Pancreas (tissue), 10 donors: ENCODE results near the gene DSCAM. TPM values are rescaled to one million over a fixed set of nuclear protein-coding genes. Genes with fewer than 3 reads are reported as not detected.

Experiments used
- ATAC-seq, 4 donors: fragments of 200-7000 bp; cut with Tn5 transposase; one replicate each; pipeline versions ENCODE4 v1.8.0 to v1.9.1; 2020; ENCODE audit warnings: mild to moderate bottlenecking in 4 of 4, moderate library complexity in 4 of 4
- DNase-seq, 6 donors: peaks; one replicate each; pipeline ENCODE4 v3.0.0-alpha.2; 2020
- FAIRE-seq: peaks from 2 replicates; lab custom pipeline; 2012; peaks lifted over from hg19 to GRCh38; lab: Jason Lieb, UNC
- H3K27ac ChIP-seq, 4 donors: fragments of 200-600 bp; sonication (generic); 1 replicate in 3 of 4; 2 replicates in 1 of 4; pipeline versions ENCODE4 v1.5.0 to v1.8.0; 2020
- H3K27me3 ChIP-seq, 4 donors: fragments of 200-600 bp; one replicate each; pipeline ENCODE4 v1.8.0; 2021
- H3K36me3 ChIP-seq, 3 donors: fragments of 200-600 bp; sonication (generic) in 1 of 3; one replicate each; pipeline versions ENCODE4 v1.5.0 to v1.8.0; 2020 to 2021
- H3K4me1 ChIP-seq, 3 donors: fragments of 200-600 bp; one replicate each; pipeline ENCODE4 v1.8.0; 2021
- H3K4me3 ChIP-seq, 4 donors: fragments of 200-600 bp; sonication (generic) in 2 of 4; one replicate each; pipeline versions ENCODE4 v1.5.0 to v1.8.0; 2020 to 2021
- H3K9me3 ChIP-seq, 4 donors: fragments of 200-600 bp; one replicate each; pipeline ENCODE4 v1.8.0; 2021
- WGBS, 2 donors: extraction: QIAGEN DNeasy Blood & Tissue Kit; methylation state at CpG; one replicate each; pipeline ENCODE4 v1.1.7; 2013; 5-methylcytosine and 5-hydroxymethylcytosine counted together
- intact Hi-C, 3 donors: fragments of 100-400 bp; cut with DNase I; formaldehyde crosslinking; loops; one replicate each; pipeline versions ENCODE4 v1.11.1 to v1.14.2; 2022
- polyA plus RNA-seq, 2 donors: library from polyadenylated mRNA; stranded (reverse); fragments of 200-250 nt; gene quantifications; one replicate each; pipeline ENCODE4 v1.2.3, GENCODE V29; 2013
- total RNA-seq, 6 donors: library from RNA; stranded (reverse); fragmentation: NEBNext Ultra II Directional in 4 of 6; extraction: Animal tissue kit (Norgen Biotek cat#: 25700) in 4 of 6; gene quantifications; one replicate each; pipeline versions ENCODE4 v1.2.1 to v1.2.4, GENCODE V29; 2021 to 2023
- TF ChIP-seq, protein P1 (sequence below), 4 donors: fragments of 200-600 bp; sonication (generic) in 3 of 4; IDR thresholded peaks; one replicate each; pipeline versions ENCODE4 v1.5.0 to v1.8.0; 2021; ENCODE audit warnings: antibody characterized with exemption in 4 of 4
- donor health status: healthy with polysubstance abuse.
- donor health status: DM: no; HTN: no; CAD: no; lungs with moderate emphysema.
- donor health status: DM: no; HTN: no; CAD: no.
- donor health status: control.
- donor health status: control.
- donor health status: Bipolar disorder and iron deficiency.
- donor health status: DM: yes; HTN: yes; CAD: no.
- donor health status: DM: no; HTN: no; CAD: no.
- donor health status: DM: no; HTN: no; CAD: no.
- donor health status: DM: yes; HTN: yes; CAD: no.

The DSCAM gene
- total and polyA plus RNA-seq, 8 donors: 0.05 to 0.77 (median 0.14) TPM

GRCh38 chr21:40383951-40384350, 463.0 kb downstream of the DSCAM start:
- H3K9me3 ChIP-seq: no peaks in the 10 kb centered on the region
- intact Hi-C loops: loop anchor here in 2 of 3 donors (2.0 to 10.0 kb wide), 2 partner anchors 239 to 241 kb away; no protein-coding TSS in a partner anchor
- TF ChIP-seq, protein P1, sequence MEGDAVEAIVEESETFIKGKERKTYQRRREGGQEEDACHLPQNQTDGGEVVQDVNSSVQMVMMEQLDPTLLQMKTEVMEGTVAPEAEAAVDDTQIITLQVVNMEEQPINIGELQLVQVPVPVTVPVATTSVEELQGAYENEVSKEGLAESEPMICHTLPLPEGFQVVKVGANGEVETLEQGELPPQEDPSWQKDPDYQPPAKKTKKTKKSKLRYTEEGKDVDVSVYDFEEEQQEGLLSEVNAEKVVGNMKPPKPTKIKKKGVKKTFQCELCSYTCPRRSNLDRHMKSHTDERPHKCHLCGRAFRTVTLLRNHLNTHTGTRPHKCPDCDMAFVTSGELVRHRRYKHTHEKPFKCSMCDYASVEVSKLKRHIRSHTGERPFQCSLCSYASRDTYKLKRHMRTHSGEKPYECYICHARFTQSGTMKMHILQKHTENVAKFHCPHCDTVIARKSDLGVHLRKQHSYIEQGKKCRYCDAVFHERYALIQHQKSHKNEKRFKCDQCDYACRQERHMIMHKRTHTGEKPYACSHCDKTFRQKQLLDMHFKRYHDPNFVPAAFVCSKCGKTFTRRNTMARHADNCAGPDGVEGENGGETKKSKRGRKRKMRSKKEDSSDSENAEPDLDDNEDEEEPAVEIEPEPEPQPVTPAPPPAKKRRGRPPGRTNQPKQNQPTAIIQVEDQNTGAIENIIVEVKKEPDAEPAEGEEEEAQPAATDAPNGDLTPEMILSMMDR (IDR thresholded peaks at IDR 0.05): no peak
- DNase-seq (no peak), ATAC-seq (no peak), FAIRE-seq (no peak)
- no peak overlapping the region for H3K4me3 ChIP-seq
- no peaks in the 10 kb centered on the region for H3K36me3 ChIP-seq
- WGBS, 2 donors: 68 to 80% methylated on average over 5 of the region's 5 CpGs
- no peaks in the 10 kb centered on the region for H3K4me1 ChIP-seq
- peaks cover 0 to 13% (median 0%) of the 10 kb centered on the region in 4 donors for H3K27me3 ChIP-seq
- H3K27ac ChIP-seq: no peak overlapping the region

DNA sequence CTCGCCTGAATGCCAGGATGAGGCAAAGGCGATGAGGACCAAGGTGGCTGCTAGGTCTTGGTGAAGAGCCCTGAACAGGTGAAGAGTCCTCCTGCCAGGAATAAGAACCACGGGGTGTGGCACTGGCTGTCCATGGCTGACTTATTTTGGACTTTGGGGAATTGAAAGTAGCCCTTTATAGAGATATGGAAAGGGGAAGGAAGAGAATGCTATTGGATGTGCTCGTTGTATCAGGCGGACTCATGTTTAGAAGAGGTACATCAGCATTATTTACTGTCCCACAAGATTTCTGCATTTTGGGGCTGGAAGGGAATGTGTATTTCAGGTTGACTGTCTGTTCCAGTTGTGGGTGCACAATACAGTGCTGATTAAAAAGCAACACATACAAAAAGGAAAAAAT, 465.8 kb downstream of the DSCAM start:
- TF ChIP-seq, protein P1 (IDR thresholded peaks at IDR 0.05): no peak
- ATAC-seq: no peak
- Histone ChIP-seq H3K9me3 (no peaks in the 10 kb centered on the region), H3K27ac (no peak overlapping the region), H3K4me1 (no peaks in the 10 kb centered on the region), H3K27me3 (peaks cover 0 to 6% (median 0%) of the 10 kb centered on the region in 4 donors), H3K4me3 (no peak overlapping the region), H3K36me3 (no peaks in the 10 kb centered on the region)
- no peak for FAIRE-seq
- intact Hi-C loops: loop anchor here in 1 of 3 donors (10.0 kb wide), 1 partner anchor 236 kb away; no protein-coding TSS in a partner anchor
- no peak for DNase-seq
- WGBS, 2 donors: 67 to 85% methylated on average over 5 of the region's 5 CpGs

GRCh38 chr21:40379881-40380810, 466.8 kb downstream of the DSCAM start:
- peaks cover 0 to 6% (median 0%) of the 10 kb centered on the region in 4 donors for H3K27me3 ChIP-seq
- 70 to 76% methylated on average over 11 of the region's 11 CpGs for WGBS, 2 donors
- H3K36me3 ChIP-seq: no peaks in the 10 kb centered on the region
- intact Hi-C loops: loop anchor here in 1 of 3 donors (10.0 kb wide), 1 partner anchor 235 kb away; no protein-coding TSS in a partner anchor
- ATAC-seq (no peak), DNase-seq (no peak), FAIRE-seq (no peak)
- H3K27ac ChIP-seq: no peak overlapping the region
- H3K9me3 ChIP-seq: no peaks in the 10 kb centered on the region
- H3K4me1 ChIP-seq: no peaks in the 10 kb centered on the region
- TF ChIP-seq, protein P1 (IDR thresholded peaks at IDR 0.05): no peak
- no peak overlapping the region for H3K4me3 ChIP-seq

GRCh38 chr21:40377135-40377534, 469.8 kb downstream of the DSCAM start:
- no peaks in the 10 kb centered on the region for H3K36me3 ChIP-seq
- no peak overlapping the region for H3K4me3 ChIP-seq
- DNase-seq: no peak
- intact Hi-C loops: no loop called here
- no peaks in the 10 kb centered on the region for H3K9me3 ChIP-seq
- no peak overlapping the region for H3K27ac ChIP-seq
- TF ChIP-seq, protein P1 (IDR thresholded peaks at IDR 0.05): no peak
- H3K27me3 ChIP-seq: no peaks in the 10 kb centered on the region
- H3K4me1 ChIP-seq: no peaks in the 10 kb centered on the region
- no peak for ATAC-seq
- WGBS, 2 donors: 87 to 91% methylated on average over 5 of the region's 5 CpGs
- no peak for FAIRE-seq
